GM19351 (cell line): Measurements from ENCODE around the gene IL34.
"Not testable (repeated sequence)": the region's sequence is repeated elsewhere in the genome, so short reads cannot be mapped to it uniquely, and the experiment has no call there.

Experiments used
- ATAC-seq: cut with Tn5 transposase; IDR thresholded peaks from one replicate; pipeline ENCODE4 v1.9.1; 2021; ENCODE audit warnings: mild to moderate bottlenecking, moderate library complexity; ENCODE audit not compliant: unreplicated experiment

IL34 gene

DNA sequence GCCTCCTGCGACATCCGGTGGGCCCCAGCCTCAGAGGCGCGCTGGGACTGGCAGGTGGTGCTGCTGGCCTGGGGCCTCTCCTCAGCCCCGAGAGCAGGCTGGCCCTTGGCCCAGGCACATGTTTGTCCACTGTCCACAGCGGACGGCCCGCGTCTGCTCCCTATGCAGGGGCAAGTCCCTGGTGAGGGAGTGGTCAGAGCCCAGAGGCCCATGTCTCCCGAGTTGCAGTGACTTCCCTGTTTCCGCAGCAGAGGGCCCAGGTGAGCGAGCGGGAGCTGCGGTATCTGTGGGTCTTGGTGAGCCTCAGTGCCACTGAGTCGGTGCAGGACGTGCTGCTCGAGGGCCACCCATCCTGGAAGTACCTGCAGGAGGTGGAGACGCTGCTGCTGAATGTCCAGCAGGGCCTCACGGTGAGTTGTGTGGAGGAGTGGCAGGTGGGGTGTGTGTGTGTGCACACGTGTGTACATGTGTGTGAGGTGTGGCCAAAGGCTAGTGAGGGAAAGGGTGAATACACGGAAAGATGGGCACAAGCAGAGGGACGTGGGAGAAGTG, 10.4 kb downstream of the IL34 start:
- no peak for ATAC-seq

DNA sequence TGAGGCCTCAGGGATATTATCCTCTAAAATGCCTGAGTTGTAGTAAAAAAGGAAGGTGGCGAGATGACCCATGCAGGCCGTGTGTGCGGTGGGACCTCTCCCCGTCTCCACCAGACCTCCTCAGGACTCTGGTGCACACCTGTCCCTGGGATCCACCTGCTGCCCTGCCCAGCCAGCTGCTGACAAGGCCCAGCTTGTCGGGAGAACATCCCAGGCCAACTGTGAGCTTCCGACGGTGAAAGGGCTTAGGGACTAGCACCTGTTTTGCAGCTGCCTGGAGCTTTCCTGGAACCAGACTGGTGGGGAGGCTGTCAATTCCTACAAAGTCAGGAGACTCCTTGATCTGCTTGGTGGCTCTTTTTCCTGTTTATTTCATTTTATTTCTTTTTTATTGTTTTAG, 11.6 kb downstream of the IL34 start:
- no peak for ATAC-seq

DNA sequence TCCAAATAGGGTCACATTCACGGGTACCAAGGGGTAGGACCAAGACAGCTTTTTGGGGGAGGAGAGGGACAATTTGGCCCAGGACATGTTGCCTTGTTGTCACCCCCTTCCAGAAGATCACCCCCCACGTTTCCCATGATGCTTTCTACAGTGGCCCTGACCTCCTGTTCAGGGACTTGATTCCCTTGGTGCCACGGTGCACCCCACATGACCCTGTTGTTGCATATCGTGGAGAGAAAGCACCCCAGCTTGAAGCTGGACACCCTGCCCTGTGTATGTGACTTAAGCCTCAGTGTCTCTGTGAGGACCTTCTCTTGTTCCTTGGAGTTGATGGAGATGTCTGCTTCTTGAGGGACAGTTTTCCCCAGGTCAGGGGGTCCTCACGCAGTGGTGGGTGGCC, 12.6 kb downstream of the IL34 start:
- ATAC-seq, result no peak

DNA sequence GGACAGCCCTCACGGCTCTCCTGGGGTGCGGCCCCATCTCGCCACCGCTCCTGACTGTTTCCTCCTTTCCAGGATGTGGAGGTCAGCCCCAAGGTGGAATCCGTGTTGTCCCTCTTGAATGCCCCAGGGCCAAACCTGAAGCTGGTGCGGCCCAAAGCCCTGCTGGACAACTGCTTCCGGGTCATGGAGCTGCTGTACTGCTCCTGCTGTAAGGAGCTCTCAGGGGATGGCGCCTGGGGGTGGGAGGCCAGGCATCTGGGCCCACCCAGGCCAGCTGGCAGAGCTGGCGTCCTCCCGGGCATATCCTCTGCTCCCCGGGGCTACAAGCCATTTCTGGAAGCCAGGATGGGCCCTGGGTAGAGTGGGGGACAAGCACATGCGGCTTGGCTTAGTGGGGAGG, 13.2 kb downstream of the IL34 start:
- ATAC-seq, result no peak

DNA sequence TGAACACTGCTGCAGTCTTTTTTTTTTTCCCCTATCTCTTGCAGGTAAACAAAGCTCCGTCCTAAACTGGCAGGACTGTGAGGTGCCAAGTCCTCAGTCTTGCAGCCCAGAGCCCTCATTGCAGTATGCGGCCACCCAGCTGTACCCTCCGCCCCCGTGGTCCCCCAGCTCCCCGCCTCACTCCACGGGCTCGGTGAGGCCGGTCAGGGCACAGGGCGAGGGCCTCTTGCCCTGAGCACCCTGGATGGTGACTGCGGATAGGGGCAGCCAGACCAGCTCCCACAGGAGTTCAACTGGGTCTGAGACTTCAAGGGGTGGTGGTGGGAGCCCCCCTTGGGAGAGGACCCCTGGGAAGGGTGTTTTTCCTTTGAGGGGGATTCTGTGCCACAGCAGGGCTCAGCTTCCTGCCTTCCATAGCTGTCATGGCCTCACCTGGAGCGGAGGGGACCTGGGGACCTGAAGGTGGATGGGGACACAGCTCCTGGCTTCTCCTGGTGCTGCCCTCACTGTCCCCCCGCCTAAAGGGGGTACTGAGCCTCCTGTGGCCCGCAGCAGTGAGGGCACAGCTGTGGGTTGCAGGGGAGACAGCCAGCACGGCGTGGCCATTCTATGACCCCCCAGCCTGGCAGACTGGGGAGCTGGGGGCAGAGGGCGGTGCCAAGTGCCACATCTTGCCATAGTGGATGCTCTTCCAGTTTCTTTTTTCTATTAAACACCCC, 13.8 kb downstream of the IL34 start:
- no peak for ATAC-seq

DNA sequence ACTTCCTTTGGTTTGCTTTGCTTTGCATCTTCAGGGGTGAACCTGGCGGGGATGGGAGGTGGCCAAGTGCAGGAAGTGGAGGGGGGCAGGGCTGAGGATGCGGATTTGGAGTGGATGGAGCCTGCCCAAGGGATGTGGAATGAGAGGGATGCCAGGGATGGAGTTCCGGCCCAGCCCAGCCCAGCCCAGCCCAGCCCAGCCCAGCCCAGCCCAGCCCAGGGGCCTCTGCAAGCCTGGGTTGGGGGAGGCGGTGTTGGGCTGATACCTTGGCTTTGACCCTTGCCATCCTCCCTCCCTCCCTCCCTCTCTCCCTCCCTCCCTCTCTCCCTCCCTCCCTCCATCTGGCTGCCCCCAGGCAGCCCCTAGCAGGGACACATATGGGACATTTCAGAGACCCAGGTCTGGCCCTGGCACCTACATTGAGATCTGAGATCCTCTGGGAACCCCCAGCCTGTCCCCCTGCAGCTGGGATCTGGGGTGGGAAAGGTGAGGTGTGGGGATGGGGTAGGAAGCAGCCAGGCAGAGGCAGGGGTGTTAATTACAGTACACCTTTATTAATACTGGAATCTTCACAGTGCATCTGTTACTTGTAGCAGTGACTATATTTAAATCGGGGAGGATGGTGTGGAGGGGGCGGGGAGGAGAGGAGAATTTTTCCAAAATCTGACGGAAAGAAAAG, 14.5 kb downstream of the IL34 start:
- no peak for ATAC-seq

DNA sequence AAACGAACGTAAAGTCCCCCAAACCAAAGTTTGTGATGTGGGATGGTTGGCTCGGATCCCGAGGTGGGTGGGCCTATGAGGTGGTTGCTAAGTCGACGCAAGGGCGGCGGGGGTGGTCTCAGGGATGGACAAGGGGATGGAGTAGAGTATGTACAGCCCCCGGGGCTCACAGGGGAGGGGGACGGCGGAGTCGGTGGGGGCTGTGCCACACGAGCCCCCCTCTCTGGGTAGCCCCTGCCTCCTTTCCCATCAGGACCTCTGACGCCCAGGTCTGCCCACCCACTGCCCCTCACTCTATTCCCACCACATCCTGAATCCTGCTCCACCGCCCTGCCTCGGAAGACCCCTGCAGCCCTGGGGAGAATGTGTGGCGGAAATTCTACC, 15.2 kb downstream of the IL34 start:
- ATAC-seq, result no peak

DNA sequence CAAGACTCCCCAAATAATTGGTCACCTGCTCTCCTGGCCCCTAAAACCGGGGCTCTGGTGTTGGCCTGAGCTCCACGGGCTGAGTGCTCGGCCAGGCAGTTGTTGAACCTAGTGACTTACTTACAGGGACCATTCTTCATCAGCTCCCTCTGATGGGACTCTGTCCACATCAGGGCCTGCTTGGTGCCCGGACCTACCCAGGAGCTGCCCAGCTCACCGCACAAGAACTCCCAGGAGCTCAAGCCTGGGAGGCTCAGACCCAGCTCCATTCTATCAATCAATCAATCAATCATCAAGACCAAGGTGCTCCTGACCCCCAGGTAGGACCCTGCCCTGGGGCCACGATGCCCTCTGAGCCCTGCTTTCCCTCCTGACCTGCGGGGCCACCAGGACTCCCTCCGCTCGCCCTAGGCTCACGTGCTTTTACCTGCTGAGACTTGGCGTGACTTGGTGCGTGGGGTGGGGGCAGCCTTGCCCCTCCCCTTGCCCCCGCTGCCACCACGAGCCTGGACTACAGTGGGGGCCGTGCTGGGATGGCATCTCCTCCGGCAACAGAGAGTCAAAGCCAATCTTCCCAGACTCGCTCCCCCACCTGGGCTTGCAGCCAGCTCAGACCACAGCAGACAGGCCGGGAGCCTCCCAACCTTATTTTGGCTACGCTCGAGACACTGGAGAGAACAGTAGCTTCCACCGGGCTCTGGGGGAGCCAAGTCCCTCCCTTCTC, 15.7 kb downstream of the IL34 start:
- ATAC-seq, result no peak

DNA sequence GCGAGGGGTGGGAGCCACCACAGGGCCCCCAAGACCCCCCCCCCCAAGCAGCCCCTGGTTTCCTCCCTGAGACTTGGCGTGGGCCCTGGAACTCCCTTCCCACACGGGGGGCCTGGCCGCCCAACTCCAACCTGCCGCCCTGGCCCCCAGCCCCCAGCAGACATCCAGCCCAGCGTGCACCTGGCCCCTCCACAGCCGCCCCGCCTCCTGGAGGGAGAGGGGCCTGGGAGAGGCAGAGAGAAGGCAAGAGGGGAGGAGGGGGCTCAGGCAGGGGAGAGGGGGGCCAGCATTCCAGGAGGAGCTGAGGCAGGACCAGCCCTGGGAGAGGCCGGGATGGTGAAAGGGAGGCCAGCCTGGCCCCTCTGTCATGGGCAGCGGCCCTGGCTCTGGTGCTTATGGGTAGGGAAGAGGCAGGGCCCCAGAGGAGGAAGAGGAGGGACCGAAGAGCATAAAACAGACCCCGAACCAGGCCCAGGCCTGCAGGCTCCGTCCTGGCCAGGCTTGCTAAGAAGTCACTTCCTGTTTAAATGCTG, 16.7 kb downstream of the IL34 start:
- no peak for ATAC-seq

DNA sequence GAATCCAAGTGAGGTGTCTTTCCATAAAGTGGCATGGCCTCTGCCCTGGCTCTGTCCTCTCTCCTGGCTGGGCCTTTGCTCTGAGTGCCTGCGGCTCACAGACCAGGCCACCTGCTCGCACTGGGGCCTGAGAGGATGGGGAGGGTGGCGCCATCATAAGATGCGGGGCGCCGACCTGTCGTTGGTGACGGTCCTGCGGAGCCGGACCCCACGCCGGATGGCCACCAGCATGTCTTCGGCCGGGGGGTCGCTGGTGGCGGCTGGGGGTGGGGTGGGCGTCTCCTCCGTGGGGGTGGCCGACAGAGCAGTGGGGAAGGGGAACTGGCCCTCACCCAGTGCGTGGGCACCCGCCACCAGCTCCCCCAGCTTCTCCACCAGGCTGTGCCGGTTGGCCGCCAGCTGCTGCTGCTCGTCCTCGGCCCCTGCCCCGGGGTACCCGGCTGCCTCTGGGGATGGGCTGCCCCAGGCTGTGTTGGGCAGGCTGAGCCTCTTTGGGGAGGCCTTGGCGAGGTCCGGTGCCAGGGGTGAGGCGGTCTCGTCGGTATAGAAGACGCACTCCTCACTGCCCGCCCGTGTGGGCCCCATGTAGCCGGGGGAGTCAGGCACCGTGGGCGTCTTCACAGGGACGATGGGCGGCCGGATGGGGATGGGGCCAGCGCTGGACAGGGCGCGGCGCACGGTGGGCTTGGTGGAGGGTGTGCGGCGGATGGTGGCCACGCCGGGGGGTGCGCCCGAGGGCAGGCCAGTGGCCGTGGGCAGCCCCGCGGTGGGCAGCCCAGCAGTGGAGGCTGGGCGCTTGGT, 17.4 kb downstream of the IL34 start:
- no peak for ATAC-seq

DNA sequence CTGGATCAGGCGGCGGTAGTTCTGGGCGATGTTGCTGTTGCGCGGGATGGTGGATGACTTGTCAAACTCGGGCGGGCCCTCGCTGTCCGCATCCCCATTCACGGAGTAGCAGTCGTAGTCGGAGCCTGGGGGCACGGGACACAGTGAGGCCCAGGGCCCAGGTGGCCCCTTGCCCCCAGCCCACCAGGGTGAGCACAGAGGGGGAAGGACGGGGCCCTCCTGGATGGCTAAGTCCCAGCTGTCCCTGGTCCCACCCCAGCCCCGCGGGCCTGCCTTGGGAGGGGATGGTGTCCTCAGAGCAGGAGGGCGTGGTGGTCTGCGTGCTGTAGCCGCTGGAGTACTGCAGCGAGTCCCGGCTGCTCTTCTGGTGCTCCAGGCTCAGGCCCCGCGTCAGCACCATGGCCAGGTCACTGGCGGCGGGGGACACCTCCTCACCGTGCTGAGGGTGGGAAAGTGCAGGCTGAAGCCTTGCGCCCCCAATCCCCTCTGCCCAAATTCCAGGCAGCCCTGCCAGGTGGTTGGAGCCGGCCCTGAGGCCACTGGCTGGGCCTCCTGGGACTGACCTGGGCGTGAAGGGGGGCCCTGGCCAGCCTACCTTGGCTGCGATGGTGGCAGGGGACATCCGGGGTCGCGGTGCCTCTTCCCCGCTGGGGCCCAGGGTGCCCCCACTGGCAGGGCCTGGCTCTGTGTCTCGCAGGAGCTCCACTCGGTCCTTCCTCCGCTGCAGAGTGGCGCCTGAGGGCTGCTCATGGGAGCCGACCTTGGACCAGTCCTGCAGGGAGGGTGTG, 18.2 kb downstream of the IL34 start:
- no peak for ATAC-seq

DNA sequence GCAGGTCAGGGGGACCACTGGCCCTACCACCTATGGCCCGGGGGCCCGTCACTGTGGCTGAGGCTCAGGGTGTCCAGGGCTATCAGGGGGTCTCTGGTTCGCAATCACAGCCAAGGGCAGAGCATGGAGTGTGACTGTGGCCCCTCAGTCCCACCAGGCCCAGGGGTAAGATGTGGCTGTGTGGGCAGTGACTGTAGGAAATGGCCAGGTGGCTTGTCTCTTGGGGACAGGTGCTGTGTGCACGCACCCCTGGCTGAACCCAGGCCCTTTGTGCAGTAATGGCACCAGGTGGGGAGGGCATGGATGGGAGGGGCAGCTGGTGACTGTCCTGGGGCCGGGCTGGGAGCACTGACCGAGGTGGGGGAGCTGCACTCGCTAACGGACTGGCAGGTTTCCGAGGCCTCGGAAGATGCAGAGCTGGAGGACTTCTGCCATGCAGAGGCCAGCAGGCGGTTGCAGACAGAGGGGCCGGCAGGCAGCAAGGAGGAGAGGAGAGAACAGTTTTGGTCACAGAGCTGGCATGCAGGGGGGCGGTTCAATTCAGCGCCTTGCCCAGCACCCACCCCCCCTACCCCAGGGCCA, 18.8 kb downstream of the IL34 start:
- no peak for ATAC-seq

DNA sequence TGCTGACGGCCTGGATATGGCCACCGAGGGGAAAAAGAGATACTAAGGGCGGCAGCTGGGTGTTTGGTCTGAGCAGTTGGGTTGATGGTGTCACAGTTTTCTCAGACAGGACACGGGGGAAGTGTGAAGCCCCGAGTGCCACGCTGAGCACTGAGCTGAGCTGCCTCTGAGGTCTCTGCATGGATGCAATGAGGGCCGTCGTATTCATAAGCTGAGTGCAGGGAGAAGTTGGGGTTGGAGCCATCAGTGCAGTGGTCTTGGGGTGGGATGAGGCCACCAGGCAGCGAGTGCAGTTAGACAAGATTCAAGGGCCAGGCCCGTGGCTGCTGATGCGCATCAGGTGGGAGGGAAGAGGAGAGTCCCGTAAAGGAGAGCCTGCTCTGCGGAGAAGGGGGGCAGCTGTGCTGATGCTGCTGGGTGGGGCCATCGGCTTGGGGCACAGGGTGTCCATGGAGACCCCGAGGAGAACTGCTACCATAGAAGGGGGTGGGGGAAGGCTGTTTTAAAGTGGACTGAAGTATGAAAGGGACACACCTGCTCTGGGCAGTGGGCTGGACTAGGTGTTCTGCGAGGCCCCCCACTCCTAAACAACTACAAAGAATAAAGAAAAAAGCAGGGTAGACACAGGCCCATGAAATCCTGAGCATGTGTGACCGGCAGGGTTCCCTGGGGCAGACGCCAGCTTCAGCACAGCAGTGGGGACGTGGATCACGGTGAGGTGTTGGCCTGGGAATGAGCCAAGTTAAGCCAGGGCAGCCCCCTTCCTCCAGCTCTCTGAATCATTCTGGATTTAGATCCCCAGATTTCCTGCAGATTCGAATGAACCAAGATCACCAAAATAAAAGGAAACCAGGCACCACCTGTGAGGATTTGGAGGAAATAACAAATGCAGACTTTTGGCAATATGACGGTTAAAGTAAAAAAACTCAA, 19.7 kb downstream of the IL34 start:
- ATAC-seq, result no peak

DNA sequence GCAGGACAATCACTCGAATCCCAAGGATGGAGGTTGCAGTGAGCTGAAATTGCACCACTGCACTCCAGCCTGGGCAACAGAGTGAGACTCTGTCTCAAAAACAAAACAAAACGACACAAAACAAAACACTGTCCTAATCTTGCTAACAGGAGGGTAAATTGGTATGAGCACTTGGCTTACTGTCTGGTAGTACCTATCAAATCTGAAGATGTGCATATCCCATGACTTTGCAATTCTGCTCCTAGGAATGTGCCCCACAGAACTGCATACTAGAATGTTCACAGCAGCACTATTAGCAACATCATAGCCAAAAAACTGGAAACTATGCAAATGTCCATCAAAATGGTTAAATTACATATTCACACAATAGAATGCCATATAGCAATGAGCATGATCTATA, 23.8 kb downstream of the IL34 start:
- no peak for ATAC-seq

DNA sequence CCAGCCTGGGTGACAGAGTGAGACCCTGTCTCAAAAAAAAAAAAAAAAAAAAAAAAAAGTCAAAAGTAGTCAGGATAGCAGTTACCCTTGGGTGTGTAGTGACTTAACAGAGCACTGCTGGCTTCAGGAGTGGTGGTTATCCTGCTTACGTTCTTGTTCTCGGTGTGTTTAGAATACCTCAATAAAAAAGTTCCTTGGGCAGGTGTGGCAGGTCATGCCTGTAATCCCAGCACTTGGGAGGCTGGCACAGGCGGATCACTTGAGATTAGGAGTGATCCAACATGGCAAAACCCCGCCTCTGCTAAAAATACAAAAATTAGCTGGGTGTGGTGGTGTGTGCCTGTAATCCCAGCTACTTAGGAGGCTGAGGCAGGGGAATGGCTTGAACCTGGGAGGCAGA, 24.6 kb downstream of the IL34 start:
- ATAC-seq, result not testable (repeated sequence)

DNA sequence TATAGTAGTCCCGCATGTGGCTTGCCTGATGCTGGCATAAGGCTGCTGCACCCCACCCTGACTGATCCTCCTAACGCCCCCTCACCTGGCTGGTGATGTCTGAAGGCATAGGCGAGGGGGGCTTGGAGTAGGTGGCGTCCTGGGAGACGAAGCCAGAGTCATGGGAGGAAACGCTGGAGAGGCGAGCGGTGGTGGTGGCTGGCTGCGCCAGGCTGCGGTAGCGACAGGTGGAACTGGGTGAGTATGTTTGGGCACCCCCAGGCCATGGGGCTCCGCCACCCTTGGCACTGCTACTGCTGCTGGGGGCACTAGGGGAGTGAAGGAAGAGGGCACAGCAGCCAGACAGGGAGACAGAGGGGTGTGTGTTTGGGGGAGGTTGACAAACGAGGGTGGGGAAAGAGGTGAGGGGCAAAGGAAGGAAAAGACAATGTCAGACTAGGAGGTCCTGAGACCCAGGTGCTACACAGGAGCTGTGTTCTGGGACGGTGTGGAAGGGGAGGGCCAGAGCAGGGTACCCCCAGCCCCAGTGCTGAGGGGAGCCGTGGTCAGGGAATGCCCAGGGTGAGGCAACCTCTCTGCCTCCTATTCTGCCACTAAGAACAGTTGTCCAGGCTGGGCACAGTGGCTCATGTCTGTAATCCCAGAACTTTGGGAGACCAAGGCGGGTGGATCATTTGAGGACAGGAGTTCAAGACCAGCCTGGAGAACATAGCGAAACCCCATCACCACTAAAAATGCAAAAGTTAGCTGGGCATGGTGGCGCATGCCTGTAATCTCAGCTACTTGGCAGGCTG, 28.1 kb downstream of the IL34 start:
- no peak for ATAC-seq

DNA sequence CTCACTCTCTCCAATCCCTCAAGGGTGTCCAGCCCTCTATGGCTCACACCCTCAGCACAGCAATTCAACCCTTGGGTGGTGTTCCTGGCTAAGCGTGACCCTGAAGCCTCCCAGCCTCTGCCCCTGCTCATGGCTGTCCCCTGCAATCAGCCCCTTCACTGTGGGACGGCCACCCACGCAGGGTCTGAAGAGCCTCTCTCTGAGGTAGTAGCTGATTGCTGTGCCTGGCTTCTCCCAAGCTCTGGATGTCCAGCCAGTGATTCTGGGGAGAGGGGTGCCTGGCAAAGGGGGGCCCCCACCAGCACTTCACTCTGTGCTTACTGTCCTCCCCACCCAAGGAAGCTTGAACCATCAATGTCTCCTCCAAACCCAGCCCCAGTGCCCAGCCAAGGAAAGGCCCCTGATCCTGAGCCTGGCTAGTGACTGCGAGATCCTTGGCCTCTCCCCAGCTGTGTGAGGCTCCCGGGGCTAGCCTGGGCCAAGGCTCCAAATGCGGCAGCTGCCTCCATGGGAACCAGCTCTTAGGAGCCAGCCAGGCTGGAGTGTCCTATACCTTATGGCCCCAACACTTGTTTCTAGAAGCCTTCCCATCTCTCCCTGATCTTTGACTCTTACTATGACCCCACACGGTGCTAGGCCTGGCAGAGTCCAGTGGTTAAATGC, 29.6 kb downstream of the IL34 start:
- ATAC-seq, result no peak
